Natural killer cell (primary cell): ENCODE results near the gene ANK3. TPM values are rescaled to one million over a fixed set of nuclear protein-coding genes. Genes with fewer than 3 reads are reported as not detected.

Experiments
- ATAC-seq, 3 donors: fragments of 150-1000 bp in 2 of 3; fragments of 200-7000 bp in 1 of 3; cut with Tn5 transposase; 1 replicate in 1 of 3; 2 replicates in 2 of 3; pipeline ENCODE4 v1.10.0; 2021; ENCODE audit warnings: mild to moderate bottlenecking in 2 of 3, moderate library complexity in 2 of 3
- DNase-seq, 2 donors: peaks; one replicate each; pipeline versions ENCODE4 v3.0.0 to v3.0.0-alpha.2; 2013 to 2021; ENCODE audit warnings: mixed read lengths in 1 of 2
- H3K27ac ChIP-seq: one replicate; pipeline ENCODE4 v1.5.1; 2013; ENCODE audit warnings: mild to moderate bottlenecking, low read length
- H3K27me3 ChIP-seq: one replicate; pipeline ENCODE4 v1.6.1; 2013; ENCODE audit warnings: low read length; ENCODE audit not compliant: control insufficient read depth, insufficient read depth
- H3K36me3 ChIP-seq: one replicate; pipeline ENCODE4 v1.6.1; 2013; ENCODE audit warnings: low read length; ENCODE audit not compliant: control insufficient read depth, insufficient read depth
- H3K4me1 ChIP-seq: one replicate; pipeline ENCODE4 v1.6.1; 2013; ENCODE audit warnings: low read length; ENCODE audit not compliant: control insufficient read depth, insufficient read depth
- H3K4me3 ChIP-seq: one replicate; pipeline ENCODE4 v1.5.1; 2013; ENCODE audit warnings: low read length
- H3K9me3 ChIP-seq: one replicate; pipeline ENCODE4 v1.6.1; 2013; ENCODE audit warnings: low read length; ENCODE audit not compliant: control insufficient read depth, insufficient read depth
- H3K27ac Mint-ChIP-seq, 2 donors: one replicate each; pipeline ENCODE4 v1.8.0; 2022; ENCODE audit warnings: mild to moderate bottlenecking in 2 of 2, mixed read lengths in 2 of 2, moderate library complexity in 1 of 2
- H3K27me3 Mint-ChIP-seq, 2 donors: one replicate each; pipeline ENCODE4 v1.8.0; 2022; ENCODE audit warnings: low read depth in 2 of 2, mixed read lengths in 2 of 2
- H3K36me3 Mint-ChIP-seq: one replicate; pipeline ENCODE4 v1.8.0; 2022; ENCODE audit warnings: mixed read lengths
- H3K4me1 Mint-ChIP-seq, 2 donors: one replicate each; pipeline ENCODE4 v1.8.0; 2022; ENCODE audit warnings: mixed read lengths in 2 of 2
- H3K4me3 Mint-ChIP-seq: one replicate; pipeline ENCODE4 v1.8.0; 2022; ENCODE audit warnings: mild to moderate bottlenecking, moderate library complexity, mixed read lengths
- H3K9me3 Mint-ChIP-seq, 2 donors: one replicate each; pipeline ENCODE4 v1.8.0; 2022; ENCODE audit warnings: mixed read lengths in 2 of 2
- CTCF ChIP-seq: fragments of 200-600 bp; IDR thresholded peaks from one replicate; pipeline ENCODE4 v1.8.0; 2022; ENCODE audit warnings: antibody characterized with exemption
- WGBS: methylation state at CpG from one replicate; pipeline ENCODE4 v1.1.7; 2013; ENCODE audit warnings: missing lambda C conversion rate; ENCODE audit not compliant: insufficient coverage; 5-methylcytosine and 5-hydroxymethylcytosine counted together
- intact Hi-C: fragments of 100-400 bp; cut with micrococcal nuclease; formaldehyde crosslinking; loops from one replicate; pipeline ENCODE4 v1.14.2; 2022
- total RNA-seq, 4 donors: library from RNA; stranded (reverse); fragments of 120-200 nt in 1 of 4; gene quantifications; one replicate each; pipeline versions ENCODE4 v1.2.3 to v1.2.4, GENCODE V29; 2013 to 2022

ANK3 gene
- total RNA-seq, 3 donors from 2014 or later (not counting 1 experiment from before 2014, with no cell fraction given) = 4.4 to 12.9 (median 11.4) TPM

- no peaks in the 10 kb centered on the region for H3K9me3 Mint-ChIP-seq
- DNase-seq = no peak
- Histone ChIP-seq H3K4me1 (no peaks in the 10 kb centered on the region), H3K36me3 (no peaks in the 10 kb centered on the region), H3K27ac (no peak overlapping the region), H3K4me3 (no peak overlapping the region), H3K9me3 (no peaks in the 10 kb centered on the region), H3K27me3 (no peaks in the 10 kb centered on the region)
- H3K4me3 Mint-ChIP-seq = no peak overlapping the region
- no peak for ATAC-seq
- H3K27me3 Mint-ChIP-seq = no peaks in the 10 kb centered on the region
- WGBS = 83% methylated on average over 3 of the region's 3 CpGs
- no peaks in the 10 kb centered on the region for H3K36me3 Mint-ChIP-seq
- intact Hi-C loops = no loop called here
- H3K27ac Mint-ChIP-seq = no peak overlapping the region
- H3K4me1 Mint-ChIP-seq = no peaks in the 10 kb centered on the region
- no peak for TF ChIP-seq CTCF
Measured at GRCh38 chr10:60197206-60197605, 192.5 kb downstream of the ANK3 start.

- H3K4me1 Mint-ChIP-seq = no peaks in the 10 kb centered on the region
- Histone ChIP-seq H3K27me3 (no peaks in the 10 kb centered on the region), H3K4me1 (no peaks in the 10 kb centered on the region), H3K27ac (no peak overlapping the region), H3K9me3 (no peaks in the 10 kb centered on the region), H3K36me3 (no peaks in the 10 kb centered on the region), H3K4me3 (no peak overlapping the region)
- H3K9me3 Mint-ChIP-seq = no peaks in the 10 kb centered on the region
- intact Hi-C loops = no loop called here
- H3K27ac Mint-ChIP-seq = no peak overlapping the region
- DNase-seq = no peak
- no peaks in the 10 kb centered on the region for H3K27me3 Mint-ChIP-seq
- H3K4me3 Mint-ChIP-seq = no peak overlapping the region
- no peaks in the 10 kb centered on the region for H3K36me3 Mint-ChIP-seq
- TF ChIP-seq CTCF = no peak
- ATAC-seq = no peak
Measured at GRCh38 chr10:60194421-60194820, 195.3 kb downstream of the ANK3 start.

GRCh38 chr10:60192946-60193345 is 196.7 kb downstream of the ANK3 start:
- Histone ChIP-seq H3K36me3 (no peaks in the 10 kb centered on the region), H3K9me3 (no peaks in the 10 kb centered on the region), H3K27me3 (no peaks in the 10 kb centered on the region), H3K4me1 (no peaks in the 10 kb centered on the region), H3K4me3 (no peak overlapping the region), H3K27ac (no peak overlapping the region)
- TF ChIP-seq CTCF = no peak
- H3K9me3 Mint-ChIP-seq = no peaks in the 10 kb centered on the region
- ATAC-seq (no peak), DNase-seq (no peak)
- no peaks in the 10 kb centered on the region for H3K36me3 Mint-ChIP-seq
- H3K27ac Mint-ChIP-seq = no peak overlapping the region
- intact Hi-C loops = no loop called here
- H3K4me3 Mint-ChIP-seq = no peak overlapping the region
- H3K27me3 Mint-ChIP-seq = peaks cover 0 to 5% of the 10 kb centered on the region in 2 donors
- no peaks in the 10 kb centered on the region for H3K4me1 Mint-ChIP-seq

GRCh38 chr10:60189861-60190475 is 199.7 kb downstream of the ANK3 start:
- no peak overlapping the region for H3K4me3 Mint-ChIP-seq
- DNase-seq (no peak), ATAC-seq (no peak)
- H3K27me3 ChIP-seq = no peaks in the 10 kb centered on the region
- no peaks in the 10 kb centered on the region for H3K9me3 ChIP-seq
- no peak overlapping the region for H3K4me3 ChIP-seq
- no peaks in the 10 kb centered on the region for H3K4me1 ChIP-seq
- no peak overlapping the region for H3K27ac ChIP-seq
- 100% methylated on average over 1 of the region's 1 CpG for WGBS
- peaks cover 0 to 5% of the 10 kb centered on the region in 2 donors for H3K27me3 Mint-ChIP-seq
- no peaks in the 10 kb centered on the region for H3K36me3 ChIP-seq
- H3K4me1 Mint-ChIP-seq = no peaks in the 10 kb centered on the region
- intact Hi-C loops = no loop called here
- no peak overlapping the region for H3K27ac Mint-ChIP-seq
- no peak for TF ChIP-seq CTCF
- no peaks in the 10 kb centered on the region for H3K9me3 Mint-ChIP-seq
- no peaks in the 10 kb centered on the region for H3K36me3 Mint-ChIP-seq
